Measurements from ENCODE around the gene KLF7.

GRCh38 chr2:207073801-207074678, 91.7 kb downstream of the KLF7 start:
- TF ChIP-seq CTCF (IDR thresholded peaks at IDR 0.05; ENCODE audit: poor library complexity, severe bottlenecking) (no peak), RAD21 (conservative IDR thresholded peaks at IDR 0.05) (no peak), MXI1 (conservative IDR thresholded peaks at IDR 0.05; ENCODE audit: poor library complexity, severe bottlenecking) (no peak)
